CD1c-positive myeloid dendritic cell (primary cell): Measurements from ENCODE around the gene MGLL.

ENCODE experiments used
- DNase-seq: peaks from one replicate; pipeline ENCODE4 v3.0.0-alpha.2; 2016; ENCODE audit errors: extremely low spot score

MGLL gene

DNA sequence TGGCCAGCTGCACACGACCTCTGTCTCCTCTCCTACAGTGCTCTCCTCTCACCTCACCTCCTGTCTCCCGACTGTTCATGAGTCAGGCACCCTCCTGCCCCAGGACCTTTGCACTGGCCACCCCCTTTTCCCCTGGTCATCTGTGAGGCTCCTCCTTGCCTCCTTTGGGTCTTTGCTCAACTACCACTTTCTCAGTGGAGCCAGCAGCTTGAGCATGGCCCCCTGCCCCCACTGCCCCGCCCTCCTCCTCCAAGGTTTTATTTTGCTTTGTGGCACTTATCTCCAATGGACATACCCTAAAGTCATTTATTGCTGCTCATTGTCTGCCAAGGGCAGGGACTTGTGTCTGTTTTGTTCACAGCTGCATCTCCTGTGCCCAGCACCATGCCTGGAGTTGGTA lies 64.3 kb downstream of the MGLL start:
- no peak for DNase-seq

- no peak for DNase-seq
Observed at GRCh38 chr3:127755305-127755681, 67.0 kb downstream of the MGLL start.

DNA sequence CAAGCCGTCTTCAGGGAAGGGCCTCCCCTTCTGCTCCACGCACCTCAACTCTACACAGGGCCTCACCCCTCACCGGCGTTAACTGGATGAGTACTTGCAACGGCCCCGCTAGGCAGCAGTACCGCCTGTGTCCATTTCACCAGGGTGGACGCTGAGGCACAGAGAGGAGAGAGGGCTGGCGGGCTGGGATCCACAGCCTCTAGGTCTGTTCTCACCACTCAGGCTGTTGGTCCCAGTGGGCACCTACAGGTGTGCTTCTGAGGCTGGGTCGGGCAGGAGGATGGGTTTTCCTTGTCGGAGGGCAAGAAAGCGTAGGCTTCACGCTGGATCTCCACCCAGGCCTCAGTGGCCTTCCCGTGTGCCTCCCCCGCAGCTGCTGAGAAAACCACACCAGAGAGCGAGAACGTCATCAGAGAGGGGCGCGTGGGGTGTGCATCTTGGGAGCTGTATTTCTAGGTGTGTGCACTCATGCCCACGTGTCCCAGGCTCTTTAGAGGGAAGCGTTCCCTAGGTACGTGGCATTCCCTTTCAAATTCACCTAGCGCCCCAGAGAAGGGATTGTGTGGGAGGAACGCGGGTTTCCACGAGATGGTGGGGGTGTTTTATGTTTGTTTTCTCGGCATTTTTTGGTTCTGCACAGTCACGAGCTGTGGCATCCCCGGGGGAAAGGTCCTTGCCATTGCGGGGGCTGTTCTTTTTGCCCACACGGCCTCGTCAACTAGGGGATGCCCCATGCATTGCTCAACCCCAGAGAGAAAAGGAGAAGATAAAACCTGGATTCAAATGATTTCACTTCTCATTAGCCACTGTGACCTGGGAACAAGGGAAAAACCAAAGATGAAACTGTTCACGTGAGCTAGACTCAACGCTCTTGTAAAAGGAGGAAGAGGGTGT lies 67.7 kb downstream of the MGLL start:
- DNase-seq: peak; percentile 97

DNA sequence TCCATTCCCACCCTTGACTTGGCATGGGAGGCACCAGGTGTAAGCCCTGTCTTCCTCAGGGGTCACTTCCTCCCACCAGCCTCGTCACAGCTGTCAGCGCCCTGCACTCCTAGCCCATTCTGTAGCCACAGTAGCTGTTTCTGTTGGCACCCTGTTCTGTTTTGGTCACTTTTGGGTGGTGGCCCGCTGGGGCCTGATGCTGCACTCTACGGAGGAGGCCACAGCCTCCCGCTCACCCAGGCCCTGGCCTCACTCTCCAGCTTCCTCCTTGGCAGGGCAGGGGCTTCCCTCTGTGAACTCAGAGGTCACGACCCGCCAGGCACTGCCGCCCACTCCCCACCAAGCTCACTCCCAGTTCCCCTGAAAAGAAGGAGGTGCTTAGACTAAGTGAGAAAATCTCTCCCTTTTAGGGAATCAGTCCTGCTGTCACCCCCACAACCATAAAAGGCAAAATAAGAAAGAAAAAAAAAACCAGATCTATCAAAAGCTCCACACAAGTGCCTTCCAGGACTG lies 68.4 kb downstream of the MGLL start:
- peak; percentile 97 for DNase-seq

DNA sequence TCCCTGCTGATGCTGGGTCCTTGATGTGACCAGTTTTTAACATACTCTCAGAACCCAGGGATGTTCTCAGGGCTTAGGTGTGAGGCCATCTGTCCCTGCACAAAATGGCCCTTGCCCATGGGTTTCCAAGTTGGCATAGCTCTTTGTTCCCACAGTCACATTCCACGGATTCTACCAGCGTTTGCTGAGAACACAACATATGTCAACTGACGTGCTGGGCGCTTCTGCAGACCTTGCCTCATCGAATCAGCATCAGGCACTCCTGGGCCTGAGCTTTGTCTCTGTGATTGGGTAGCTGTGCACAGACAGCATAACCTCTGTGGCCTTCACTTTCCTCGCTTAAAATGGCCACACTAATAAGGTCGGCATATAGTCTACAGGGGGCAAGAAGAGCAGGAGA lies 69.0 kb downstream of the MGLL start:
- no peak for DNase-seq

GRCh38 chr3:127751782-127752181 lies 70.5 kb downstream of the MGLL start:
- no peak for DNase-seq

- no peak for DNase-seq
Observed at GRCh38 chr3:127751163-127751621, 71.1 kb downstream of the MGLL start.

DNA sequence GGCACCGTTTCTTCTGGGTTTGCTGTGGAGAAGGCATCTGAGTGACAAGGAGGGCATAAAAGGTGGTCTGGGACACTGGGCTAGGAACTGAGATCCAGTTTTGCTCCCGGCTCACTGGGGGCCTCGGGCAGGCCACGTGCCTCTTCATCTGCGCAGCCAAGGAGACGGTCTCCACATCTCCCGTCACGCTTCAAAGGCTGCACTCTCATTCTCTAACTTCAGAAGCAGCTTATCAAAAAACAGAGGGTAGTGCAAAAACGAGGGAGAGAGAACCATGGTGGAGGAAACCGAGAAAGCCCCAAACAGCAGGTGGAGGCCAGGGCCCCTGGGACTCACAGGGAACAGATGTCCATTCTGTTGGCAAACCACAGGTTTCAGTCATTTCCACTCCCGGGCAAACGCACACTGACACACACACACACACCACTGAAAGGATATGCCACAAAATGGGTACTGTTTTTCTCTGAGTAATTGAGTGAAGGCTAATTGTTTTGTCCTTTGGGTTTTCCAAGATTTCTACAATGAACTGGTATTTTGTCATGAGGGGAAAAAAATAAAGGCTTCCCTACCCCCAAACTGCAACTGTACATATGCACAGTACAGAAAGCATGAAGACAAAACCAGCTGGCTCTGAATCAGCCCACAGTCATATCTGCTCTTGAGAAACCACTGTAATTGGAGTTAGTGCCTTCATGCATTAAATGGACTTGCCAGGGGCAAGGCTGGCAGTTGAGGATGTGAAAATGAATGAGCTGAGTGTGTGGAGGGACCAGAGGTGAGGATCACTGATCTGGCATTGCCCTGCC lies 71.9 kb downstream of the MGLL start:
- peak; percentile 58 for DNase-seq

DNA sequence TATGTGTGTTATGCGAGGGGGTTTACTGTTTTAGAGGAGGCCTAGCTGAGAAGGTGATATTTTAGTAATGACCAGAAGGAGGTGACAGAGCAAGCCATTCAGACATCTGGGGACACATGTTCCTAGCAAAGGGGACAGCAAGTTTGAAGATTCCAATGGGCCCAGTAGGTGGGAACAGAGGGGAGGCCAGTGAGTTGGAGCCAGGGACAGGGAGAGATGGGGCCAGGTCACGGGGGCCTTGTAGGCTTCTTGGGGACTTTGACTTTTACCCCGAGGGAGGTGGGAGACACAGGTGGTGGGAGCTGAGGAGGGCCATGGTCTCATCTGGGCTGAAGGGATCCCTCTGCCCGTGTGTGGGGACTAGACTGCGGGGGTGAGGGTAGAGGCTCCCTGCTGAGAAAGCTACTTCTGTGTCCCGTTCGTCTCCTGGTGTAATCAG lies 72.5 kb downstream of the MGLL start:
- no peak for DNase-seq

DNA sequence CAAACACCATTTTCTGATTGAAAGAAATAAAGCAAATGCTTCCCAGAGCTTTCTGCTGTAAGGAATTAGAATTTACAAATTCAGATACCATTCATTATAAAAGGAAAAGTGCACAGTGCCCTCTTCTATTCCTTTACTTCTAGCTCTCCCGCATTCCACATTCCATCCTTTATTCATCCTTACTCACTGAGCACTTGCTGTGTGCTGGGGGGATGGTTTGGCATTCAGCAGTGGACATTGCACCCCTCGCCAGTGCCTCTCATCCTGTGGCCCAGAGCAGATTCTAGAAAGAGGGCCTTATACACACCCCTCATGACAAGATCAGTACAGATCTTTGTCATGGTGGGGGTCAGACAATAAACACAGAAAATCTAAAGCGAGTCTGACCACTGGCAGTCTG lies 73.0 kb downstream of the MGLL start:
- no peak for DNase-seq

GRCh38 chr3:127748754-127749327 lies 73.5 kb downstream of the MGLL start:
- no peak for DNase-seq

GRCh38 chr3:127747751-127748521 lies 74.4 kb downstream of the MGLL start:
- DNase-seq: no peak

- no peak for DNase-seq
Observed at GRCh38 chr3:127747066-127747465, 75.2 kb downstream of the MGLL start.

- no peak for DNase-seq
Observed at GRCh38 chr3:127746400-127747057, 75.8 kb downstream of the MGLL start.

DNA sequence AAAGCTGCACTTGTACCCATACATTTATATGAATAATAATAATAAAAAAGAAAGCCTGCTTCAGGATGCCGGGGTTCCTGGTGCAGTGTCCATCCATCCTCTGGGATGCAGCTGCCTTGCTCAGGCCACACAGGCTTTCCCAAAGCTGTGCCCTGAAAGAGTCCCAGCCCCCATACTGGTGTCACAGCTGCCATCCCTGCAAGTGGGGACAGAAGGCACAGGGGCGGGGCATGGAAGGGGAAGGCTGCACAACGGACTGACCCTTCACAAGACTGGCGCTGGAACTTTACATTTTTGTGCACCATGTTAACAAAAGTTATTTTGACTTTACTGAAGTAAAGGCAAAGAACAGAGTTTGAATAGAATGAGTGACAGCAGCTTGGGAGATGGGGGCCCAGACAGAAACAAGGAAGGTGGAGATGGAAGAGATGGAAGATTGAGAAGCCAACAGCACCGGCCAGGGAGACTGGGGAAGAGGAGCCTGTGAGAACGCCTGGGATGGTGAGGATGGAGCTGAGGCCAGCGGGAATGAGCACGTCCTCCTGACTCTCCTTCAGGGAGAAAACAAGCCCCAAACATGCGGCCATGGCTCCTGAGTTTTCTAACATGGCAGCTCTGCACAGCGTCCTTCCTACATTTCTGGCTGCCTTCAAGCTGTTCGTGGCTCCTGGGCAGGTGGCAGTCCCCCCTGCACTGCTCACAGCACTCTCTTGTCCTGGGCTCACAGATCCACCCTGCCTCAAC lies 76.5 kb downstream of the MGLL start:
- DNase-seq: no peak

GRCh38 chr3:127744875-127745274 lies 77.4 kb downstream of the MGLL start:
- DNase-seq: no peak

DNA sequence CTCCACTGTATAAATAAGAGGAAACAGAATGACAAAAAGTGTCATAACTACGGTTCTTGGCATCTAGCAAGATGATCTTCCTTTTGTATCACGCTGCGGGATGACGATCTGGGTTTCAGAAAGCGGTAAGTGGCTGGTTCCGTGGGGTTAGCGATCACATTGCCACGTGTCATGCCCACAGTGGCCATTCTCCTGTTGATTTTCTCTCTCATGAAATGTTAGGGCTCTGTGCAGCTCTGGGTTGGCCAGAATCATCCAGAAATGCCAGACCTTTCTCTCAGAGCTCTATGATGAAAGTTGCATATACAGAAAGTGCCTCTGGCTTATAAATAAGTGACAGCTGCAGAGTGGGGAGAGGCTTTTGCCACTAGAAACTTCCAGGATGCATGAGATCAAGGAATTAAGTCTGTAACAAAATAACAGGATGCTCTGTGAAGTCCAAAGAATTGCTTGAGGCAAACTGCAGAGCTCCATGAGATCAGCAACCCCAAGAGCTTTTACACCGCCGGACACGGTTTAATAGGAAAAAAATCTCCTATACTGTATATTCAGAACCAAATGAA lies 78.0 kb downstream of the MGLL start:
- DNase-seq: no peak

- no peak for DNase-seq
Observed at GRCh38 chr3:127743351-127744252, 78.7 kb downstream of the MGLL start.

- DNase-seq: no peak
Observed at GRCh38 chr3:127742580-127742979, 79.7 kb downstream of the MGLL start.
